HL-60 (cell line): ENCODE measurements around the gene ATRN.

Source experiments
- DNase-seq, 2 experiments: peaks; one replicate each; pipeline ENCODE4 v3.0.0-alpha.2; 2010 to 2020; ENCODE audit warnings: low read depth in 1 of 2, low spot score in 1 of 2
- H3K27ac ChIP-seq: fragments of 250-450 bp; sonication (Bioruptor Pico); replicated peaks from 2 replicates; pipeline ENCODE4 v1.5.1; 2020; ENCODE audit warnings: mild to moderate bottlenecking, moderate library complexity
- H3K27me3 ChIP-seq: fragments of 250-450 bp; sonication (Bioruptor Pico); 2 replicates; pipeline ENCODE4 v1.5.1; 2021; ENCODE audit warnings: mild to moderate bottlenecking, moderate library complexity; ENCODE audit not compliant: insufficient read depth, poor library complexity, severe bottlenecking
- H3K4me3 ChIP-seq: replicated peaks from 2 replicates; pipeline ENCODE4 v1.5.1; 2011; ENCODE audit warnings: mild to moderate bottlenecking, control low read depth, low read length; ENCODE audit not compliant: insufficient read depth
- GABPA ChIP-seq: IDR thresholded peaks from 2 replicates; pipeline ENCODE4 v1.6.1; 2012; ENCODE audit warnings: low read depth
- POLR2AphosphoS5 ChIP-seq: IDR thresholded peaks from 2 replicates; pipeline ENCODE4 v1.6.1; 2012; ENCODE audit warnings: low read depth
- SPI1 ChIP-seq: IDR thresholded peaks from 2 replicates; pipeline ENCODE4 v1.6.1; 2012; ENCODE audit warnings: low read depth, mild to moderate bottlenecking, borderline replicate concordance
- TF ChIP-seq, protein P1 (sequence below): IDR thresholded peaks from one replicate; pipeline ENCODE4 v1.5.1; 2011; ENCODE audit warnings: low read length, control low read depth, inconsistent platforms; ENCODE audit not compliant: insufficient read depth
- TF ChIP-seq, protein P2 (sequence below): IDR thresholded peaks from 2 replicates; pipeline ENCODE4 v1.6.1; 2012; ENCODE audit warnings: low read depth; ENCODE audit not compliant: insufficient replicate concordance

The ATRN gene

DNA sequence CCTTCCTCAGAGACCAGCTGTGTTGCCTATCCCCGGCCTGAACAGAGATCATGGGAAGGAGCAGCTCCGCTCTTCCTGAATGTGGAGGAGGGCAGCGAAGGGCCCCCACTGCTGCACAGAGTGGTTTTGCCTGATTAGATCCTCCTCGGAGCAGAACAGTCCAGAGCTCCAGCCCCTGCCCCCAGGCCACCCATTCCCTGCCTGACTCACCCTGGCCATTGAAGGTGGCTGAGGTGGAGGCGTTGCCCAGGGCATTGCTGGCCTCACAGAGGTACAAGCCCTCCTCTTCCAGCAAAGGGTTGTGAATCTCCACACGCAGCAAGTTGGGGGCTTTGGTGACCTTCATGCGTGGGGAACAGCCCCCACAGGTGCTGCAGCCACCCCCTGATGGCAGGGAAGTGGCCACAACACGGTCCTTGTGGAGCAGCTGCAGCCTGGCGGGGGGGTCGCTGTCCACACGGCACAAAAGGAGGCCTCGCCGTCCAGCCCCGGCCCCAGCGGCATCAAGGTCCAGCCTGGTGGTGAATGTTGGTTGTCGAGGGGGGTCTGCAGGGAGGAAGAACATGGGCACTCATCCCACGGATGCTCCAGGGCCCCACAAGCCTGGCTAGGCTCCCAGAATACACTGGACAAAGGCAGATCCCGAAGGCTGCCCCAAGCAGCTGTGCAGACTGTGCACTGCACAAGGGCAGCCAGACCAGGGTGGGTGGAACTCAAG is 226.9 kb downstream of the ATRN start:
- no peak overlapping the region for H3K4me3 ChIP-seq
- no peak overlapping the region for H3K27ac ChIP-seq
- DNase-seq, result no peak
- no peak for TF ChIP-seq POLR2AphosphoS5
- no peak for TF ChIP-seq SPI1
- TF ChIP-seq, protein P1, sequence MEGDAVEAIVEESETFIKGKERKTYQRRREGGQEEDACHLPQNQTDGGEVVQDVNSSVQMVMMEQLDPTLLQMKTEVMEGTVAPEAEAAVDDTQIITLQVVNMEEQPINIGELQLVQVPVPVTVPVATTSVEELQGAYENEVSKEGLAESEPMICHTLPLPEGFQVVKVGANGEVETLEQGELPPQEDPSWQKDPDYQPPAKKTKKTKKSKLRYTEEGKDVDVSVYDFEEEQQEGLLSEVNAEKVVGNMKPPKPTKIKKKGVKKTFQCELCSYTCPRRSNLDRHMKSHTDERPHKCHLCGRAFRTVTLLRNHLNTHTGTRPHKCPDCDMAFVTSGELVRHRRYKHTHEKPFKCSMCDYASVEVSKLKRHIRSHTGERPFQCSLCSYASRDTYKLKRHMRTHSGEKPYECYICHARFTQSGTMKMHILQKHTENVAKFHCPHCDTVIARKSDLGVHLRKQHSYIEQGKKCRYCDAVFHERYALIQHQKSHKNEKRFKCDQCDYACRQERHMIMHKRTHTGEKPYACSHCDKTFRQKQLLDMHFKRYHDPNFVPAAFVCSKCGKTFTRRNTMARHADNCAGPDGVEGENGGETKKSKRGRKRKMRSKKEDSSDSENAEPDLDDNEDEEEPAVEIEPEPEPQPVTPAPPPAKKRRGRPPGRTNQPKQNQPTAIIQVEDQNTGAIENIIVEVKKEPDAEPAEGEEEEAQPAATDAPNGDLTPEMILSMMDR, result no peak
- TF ChIP-seq, protein P2, sequence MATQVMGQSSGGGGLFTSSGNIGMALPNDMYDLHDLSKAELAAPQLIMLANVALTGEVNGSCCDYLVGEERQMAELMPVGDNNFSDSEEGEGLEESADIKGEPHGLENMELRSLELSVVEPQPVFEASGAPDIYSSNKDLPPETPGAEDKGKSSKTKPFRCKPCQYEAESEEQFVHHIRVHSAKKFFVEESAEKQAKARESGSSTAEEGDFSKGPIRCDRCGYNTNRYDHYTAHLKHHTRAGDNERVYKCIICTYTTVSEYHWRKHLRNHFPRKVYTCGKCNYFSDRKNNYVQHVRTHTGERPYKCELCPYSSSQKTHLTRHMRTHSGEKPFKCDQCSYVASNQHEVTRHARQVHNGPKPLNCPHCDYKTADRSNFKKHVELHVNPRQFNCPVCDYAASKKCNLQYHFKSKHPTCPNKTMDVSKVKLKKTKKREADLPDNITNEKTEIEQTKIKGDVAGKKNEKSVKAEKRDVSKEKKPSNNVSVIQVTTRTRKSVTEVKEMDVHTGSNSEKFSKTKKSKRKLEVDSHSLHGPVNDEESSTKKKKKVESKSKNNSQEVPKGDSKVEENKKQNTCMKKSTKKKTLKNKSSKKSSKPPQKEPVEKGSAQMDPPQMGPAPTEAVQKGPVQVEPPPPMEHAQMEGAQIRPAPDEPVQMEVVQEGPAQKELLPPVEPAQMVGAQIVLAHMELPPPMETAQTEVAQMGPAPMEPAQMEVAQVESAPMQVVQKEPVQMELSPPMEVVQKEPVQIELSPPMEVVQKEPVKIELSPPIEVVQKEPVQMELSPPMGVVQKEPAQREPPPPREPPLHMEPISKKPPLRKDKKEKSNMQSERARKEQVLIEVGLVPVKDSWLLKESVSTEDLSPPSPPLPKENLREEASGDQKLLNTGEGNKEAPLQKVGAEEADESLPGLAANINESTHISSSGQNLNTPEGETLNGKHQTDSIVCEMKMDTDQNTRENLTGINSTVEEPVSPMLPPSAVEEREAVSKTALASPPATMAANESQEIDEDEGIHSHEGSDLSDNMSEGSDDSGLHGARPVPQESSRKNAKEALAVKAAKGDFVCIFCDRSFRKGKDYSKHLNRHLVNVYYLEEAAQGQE, result no peak
- no peak for TF ChIP-seq GABPA
- H3K27me3 ChIP-seq, result no peaks in the 10 kb centered on the region

DNA sequence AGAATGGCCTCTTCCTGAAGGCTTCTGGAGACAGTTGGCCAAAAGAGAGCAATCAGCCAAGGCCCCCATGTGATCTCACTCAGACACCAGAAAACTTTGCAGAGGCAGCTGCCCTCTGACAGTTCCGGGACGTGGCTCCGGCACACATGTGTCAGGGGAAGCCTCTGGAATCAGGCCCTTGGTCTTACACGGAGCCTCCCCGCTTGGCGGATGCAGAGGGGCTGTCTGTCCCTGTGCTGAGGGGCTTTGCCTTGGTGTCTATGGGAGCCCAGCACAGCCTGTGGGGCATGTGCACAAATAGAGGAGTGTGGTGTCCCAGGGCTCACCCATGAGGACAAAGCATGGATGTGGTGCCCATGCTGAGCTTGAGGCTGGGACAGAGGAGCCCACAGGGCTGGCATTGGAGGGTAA is 227.8 kb downstream of the ATRN start:
- Histone ChIP-seq H3K27me3 (no peaks in the 10 kb centered on the region), H3K27ac (no peak overlapping the region), H3K4me3 (no peak overlapping the region)
- TF ChIP-seq SPI1, result no peak
- TF ChIP-seq, protein P2, result no peak
- no peak for DNase-seq

DNA sequence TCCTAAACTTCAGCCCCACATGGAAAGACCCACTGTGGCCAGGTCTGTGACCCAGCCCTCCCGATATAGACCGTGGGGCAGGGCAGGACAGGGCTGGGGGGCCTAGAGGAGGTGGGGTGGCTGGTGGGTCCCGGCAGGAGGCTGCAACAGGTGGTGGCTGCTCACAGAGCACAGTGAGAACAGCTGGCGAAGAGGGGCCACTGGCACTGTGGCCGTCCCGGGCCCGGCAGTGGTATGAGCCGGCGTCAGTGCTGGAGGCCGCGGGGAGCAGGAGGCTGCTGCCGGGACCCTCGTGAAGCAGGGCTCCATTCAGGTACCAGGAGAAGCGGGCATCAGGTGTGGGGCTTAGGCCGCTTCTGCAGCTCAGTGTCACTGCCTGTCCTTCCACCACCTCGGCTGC is 228.2 kb downstream of the ATRN start:
- TF ChIP-seq SPI1, result no peak
- TF ChIP-seq, protein P1, result no peak
- no peak for TF ChIP-seq POLR2AphosphoS5
- TF ChIP-seq, protein P2, result no peak
- no peak for TF ChIP-seq GABPA
- Histone ChIP-seq H3K27ac (no peak overlapping the region), H3K4me3 (no peak overlapping the region), H3K27me3 (no peaks in the 10 kb centered on the region)
- no peak for DNase-seq
